ENCODE measurements around the gene PSD2.

PSD2 gene

DNA sequence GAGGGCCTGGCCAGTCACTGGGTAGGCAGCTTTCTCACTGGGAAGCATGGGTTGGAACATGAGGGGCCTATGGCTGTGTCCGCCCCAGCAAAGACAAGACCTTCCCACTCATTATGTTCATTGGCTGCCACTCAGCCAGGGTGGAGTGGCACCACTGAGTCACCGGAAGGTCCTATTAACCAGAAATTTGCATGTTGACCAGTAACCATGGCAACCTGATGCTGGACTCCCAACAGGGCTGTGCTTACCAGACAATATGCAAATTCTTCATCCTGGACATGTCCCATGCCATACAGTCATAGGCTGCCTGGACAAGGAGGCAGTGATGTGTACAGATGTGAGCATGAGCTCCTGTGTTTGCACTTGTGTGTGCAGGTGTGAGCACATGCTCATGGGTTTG, 66.7 kb downstream of the PSD2 start:
- DNase-seq: peak; percentile 35

DNA sequence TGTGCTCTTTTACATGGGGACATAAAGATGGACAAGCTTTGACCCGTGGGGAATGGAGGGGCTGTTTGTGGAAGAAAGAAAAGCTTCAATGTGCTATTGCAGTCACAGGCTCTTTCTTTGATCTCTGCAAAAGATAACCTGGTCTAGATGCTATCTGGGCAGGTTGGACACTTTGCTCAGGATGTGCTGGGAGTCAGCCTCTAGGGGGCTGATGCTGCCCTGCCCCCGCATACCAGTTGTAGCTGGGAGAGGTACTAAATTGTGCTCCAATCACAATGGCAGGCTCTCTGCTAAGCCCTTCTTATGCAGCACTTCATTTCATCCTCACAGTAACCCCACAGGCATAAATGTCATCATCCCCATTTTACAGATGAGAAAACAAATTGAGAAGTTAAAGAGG, 67.2 kb downstream of the PSD2 start:
- DNase-seq: no peak

DNA sequence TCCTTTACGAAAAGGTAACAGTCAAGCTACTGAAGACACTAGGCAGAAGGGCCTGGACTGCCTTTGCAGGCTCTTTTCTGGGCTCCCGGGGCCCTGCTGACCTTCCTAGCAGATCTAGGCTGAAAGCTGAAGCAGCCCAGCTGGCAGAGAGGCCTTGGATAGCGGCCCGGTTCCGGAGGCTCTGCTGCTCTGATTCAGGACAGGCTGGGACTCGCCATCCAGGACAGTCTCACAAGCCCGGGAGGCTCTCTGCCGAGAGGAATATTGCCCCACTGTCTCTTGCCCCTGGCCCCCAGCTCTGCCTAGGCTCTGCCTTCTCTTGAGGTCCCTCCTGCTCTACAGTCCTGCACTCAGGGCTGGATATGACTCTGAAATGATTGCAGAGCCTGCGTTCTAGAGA, 67.8 kb downstream of the PSD2 start:
- DNase-seq: no peak

- DNase-seq: peak; percentile 53
These were observed 68.4 kb downstream of the PSD2 start for GRCh38 chr5:139863855-139864558.

GRCh38 chr5:139864716-139865483, 69.3 kb downstream of the PSD2 start:
- DNase-seq: no peak

GRCh38 chr5:139867109-139867508, 71.5 kb downstream of the PSD2 start:
- no peak for DNase-seq

- no peak for DNase-seq
These were observed 72.0 kb downstream of the PSD2 start for GRCh38 chr5:139867581-139867980.

DNA sequence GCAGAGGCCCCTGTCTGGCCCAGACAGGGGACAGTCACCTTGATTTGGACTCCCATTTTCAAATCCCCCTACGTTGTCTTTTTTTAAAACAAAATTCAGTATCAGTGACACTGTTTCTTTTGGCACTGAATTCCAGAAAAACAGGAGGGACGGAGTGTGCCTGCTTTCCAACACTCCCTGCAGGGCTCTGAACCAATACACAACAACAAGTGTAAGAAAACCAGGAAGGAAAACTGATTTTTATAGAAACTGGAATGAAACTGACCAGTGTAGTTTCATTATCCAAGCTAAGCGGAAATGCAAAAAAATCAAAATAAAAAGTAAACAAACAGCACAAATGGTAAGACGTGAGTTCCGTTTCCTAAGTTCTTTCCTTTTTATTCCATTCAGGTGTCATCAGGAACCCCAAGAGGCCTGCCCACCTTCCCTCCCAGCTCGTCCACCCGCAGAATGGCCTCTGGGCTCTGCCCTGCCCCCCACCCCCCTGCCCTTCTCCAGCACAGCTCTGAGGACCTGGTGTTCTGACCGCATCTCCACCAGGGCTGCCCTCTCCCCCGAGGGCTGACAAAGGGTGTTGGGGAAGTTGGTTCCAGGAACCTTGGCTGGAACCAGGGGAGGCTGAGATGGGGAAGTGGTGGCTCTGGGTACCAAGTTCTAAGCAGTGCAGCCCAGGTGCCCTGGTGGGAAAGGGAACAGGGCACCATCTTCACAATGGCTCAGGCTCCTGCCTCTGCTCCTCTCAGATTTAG, 73.6 kb downstream of the PSD2 start:
- DNase-seq: no peak

- no peak for DNase-seq
These were observed 75.1 kb downstream of the PSD2 start for GRCh38 chr5:139870677-139871076.

DNA sequence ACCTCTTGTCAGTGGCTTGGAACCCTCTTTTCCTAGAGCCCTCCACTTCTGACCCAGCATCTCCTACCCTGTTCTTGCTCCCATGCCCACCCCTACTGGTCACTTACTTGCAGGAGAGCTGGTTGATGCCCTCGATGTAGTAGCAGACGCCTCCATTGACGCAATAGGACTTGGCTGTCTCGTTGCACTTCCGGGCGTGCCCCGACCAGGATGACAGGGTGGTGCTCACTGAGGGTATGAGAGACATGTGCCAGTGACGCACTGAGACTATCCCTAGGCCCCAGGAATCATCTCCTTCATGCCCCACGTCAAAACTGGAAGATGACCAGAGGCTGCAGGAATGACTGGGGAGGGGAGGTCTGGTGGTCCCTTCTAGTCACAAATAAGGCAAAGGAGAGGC, 76.0 kb downstream of the PSD2 start:
- no peak for DNase-seq

DNA sequence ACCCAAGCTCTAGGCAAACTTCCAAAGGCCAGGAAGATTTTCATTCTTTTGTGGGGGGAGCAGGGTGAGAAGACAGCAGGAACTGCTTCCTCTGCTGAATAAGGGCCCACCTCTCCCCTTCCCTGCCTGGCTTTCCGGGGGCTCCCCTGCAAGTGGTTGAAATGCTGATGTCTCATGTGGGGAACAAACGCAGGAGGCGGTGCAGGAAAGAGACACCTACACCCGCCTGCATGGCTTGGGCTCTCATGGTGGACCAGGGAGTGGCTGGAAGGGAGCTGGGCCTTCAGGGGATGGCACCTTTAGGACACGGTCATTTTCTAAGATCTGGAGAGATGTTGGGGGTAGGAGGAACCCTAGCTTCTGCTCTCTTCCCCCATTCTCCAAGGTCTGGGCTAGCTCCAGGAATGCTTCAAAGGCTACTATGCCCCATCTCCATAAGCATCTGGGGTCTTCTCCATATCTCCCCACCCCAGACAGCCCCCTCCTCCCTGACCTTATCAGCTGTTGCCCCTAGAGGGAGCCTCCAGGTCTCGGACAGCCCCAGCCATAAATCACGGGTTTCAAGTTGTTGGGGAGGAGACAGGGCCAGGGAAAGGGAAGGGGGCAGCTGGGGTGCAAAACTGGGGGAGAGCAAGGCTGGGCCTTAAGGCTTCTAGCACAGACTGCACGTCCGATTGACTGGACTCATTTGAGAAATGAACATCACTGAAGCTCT, 76.6 kb downstream of the PSD2 start:
- DNase-seq: no peak

DNA sequence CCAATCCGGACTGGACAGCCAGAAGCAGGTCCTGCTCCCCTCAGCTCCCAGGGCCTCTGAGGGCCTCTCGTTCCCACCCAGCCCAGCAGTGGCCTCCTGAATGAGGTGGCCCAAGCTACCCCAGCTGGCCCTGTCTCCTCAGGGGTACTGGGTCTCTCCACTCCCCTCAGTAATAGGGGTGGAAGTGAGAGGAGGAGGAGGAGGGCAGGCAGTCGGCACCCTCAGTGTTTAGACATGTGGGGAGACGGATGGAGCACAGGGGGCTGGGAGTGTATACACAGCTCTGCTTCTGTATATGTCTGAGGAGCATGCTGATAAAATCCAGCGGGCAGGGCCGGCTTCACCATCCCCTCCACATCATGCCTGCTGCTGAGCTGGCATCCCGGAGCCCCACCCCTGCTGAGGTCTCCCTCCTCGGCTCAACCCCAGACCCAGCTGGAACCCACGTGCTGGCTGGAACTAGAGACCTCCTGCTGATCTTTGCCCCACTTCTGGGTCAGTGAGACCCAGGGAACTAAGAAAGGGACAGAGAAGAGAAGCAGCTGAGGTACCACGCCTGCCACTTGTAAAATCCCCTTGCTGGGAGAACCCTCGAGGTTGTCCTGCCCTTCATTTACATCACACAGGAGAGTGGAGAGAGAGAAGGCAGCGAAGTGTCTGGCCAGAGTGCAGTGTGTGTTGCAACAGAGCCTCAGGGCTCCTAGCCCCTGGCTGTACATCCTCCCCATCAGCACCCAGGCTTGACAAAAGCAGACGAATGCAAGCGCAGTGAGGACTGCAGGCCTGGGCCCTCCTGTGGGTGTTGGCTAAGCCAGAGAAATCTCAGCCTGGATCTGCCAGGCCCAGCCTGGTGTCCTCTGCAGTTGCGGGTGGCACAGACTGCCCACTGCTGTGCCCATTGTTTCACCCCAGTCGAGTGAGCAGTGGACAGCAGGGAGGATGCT, 77.5 kb downstream of the PSD2 start:
- DNase-seq: peak; percentile 12

- DNase-seq: no peak
These were observed 80.3 kb downstream of the PSD2 start for GRCh38 chr5:139875957-139876356.

- DNase-seq: no peak
These were observed 81.6 kb downstream of the PSD2 start for GRCh38 chr5:139877129-139877597.

DNA sequence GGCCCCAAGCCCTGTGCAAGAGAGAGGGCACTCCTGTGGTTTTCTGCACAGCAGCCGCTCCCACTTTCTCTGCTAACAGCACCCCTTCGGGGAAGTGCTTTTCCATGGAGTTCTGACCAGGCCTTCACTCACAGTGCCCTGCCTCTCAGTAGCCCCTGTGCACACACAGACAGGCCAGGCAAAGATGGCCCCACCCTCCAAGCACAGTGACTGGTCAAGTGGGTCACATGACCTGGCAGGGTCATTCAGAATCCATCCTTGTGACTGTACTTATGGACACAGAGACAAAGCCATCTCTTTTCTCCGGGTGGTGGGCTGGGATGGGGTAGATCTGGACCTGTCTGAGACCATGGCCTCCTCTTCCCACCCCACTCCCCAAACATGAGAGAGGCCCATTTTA, 82.5 kb downstream of the PSD2 start:
- DNase-seq: no peak

GRCh38 chr5:139880416-139881142, 85.0 kb downstream of the PSD2 start:
- DNase-seq: no peak

- DNase-seq: no peak
These were observed 85.6 kb downstream of the PSD2 start for GRCh38 chr5:139881143-139881733.

GRCh38 chr5:139882316-139882715, 86.7 kb downstream of the PSD2 start:
- DNase-seq: no peak

- no peak for DNase-seq
These were observed 87.4 kb downstream of the PSD2 start for GRCh38 chr5:139882961-139883539.

- DNase-seq: no peak
These were observed 88.5 kb downstream of the PSD2 start for GRCh38 chr5:139884144-139884543.

All from EL (cell line).